GM23248 (cell line): ENCODE data around the gene AP3D1.

Source experiments
- EZH2 ChIP-seq: fragments of 200-600 bp; sonication (generic); IDR thresholded peaks from 2 replicates; pipeline ENCODE4 v1.6.1; 2018; ENCODE audit warnings: antibody characterized with exemption, mild to moderate bottlenecking; ENCODE audit not compliant: insufficient read depth, poor library complexity, severe bottlenecking
- EZH2phosphoT487 ChIP-seq: fragments of 200-600 bp; sonication (generic); IDR thresholded peaks from 2 replicates; pipeline ENCODE4 v1.6.1; 2018; ENCODE audit warnings: antibody characterized with exemption, moderate library complexity, mild to moderate bottlenecking, low read depth; ENCODE audit not compliant: insufficient read depth

- no peak for TF ChIP-seq EZH2
- no peak for TF ChIP-seq EZH2phosphoT487
Observed at GRCh38 chr19:2173388-2173766, 22.0 kb upstream of the AP3D1 start.
